Measurements from ENCODE around the gene ABTB1.
A peak's percentile ranks its signal among the peaks of the same experiment; 100 is the strongest.
"Not testable (repeated sequence)": the region's sequence is repeated elsewhere in the genome, so short reads cannot be mapped to it uniquely, and the experiment has no call there.

ABTB1 gene

DNA sequence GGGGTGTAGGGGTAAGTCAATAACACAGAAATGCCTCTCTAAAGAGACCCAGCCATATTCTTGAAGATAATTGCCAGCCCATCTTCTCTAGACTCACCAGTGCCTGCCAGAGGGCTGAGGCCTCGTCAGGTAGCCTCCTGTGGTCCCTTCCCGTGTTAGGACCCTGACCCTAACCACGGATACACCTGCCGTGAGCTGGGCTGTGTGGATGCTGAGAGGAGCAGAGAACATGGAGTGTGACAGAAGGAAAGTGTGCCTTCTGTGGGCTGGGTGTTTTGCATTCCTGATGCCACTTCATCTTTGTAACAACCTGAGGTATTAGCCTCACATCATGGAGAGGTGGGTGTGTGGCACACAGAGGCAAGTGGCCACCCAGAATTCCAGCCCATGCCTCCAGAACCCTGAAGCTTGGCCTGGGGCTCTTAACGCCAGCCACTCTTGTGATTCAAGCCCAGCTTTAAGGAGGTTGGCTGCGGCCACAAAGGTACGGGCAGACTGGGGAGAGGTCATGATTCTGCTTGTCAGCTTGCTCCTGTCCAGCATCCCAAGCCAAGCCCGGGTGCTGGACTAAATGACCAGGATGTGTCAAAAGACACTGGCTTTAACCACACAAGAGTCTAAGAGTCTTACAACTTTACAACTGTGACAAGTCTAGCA is 21.1 kb upstream of the ABTB1 start:
- H3K36me3 ChIP-seq (ENCODE audit: control insufficient read depth, insufficient read depth, low read length): no peaks in the 10 kb centered on the region
- no peaks in the 10 kb centered on the region for H3K9me3 ChIP-seq (ENCODE audit: control insufficient read depth, insufficient read depth, low read depth, low read length)
- no peak overlapping the region for H3K9ac ChIP-seq (ENCODE audit: low read length)

DNA sequence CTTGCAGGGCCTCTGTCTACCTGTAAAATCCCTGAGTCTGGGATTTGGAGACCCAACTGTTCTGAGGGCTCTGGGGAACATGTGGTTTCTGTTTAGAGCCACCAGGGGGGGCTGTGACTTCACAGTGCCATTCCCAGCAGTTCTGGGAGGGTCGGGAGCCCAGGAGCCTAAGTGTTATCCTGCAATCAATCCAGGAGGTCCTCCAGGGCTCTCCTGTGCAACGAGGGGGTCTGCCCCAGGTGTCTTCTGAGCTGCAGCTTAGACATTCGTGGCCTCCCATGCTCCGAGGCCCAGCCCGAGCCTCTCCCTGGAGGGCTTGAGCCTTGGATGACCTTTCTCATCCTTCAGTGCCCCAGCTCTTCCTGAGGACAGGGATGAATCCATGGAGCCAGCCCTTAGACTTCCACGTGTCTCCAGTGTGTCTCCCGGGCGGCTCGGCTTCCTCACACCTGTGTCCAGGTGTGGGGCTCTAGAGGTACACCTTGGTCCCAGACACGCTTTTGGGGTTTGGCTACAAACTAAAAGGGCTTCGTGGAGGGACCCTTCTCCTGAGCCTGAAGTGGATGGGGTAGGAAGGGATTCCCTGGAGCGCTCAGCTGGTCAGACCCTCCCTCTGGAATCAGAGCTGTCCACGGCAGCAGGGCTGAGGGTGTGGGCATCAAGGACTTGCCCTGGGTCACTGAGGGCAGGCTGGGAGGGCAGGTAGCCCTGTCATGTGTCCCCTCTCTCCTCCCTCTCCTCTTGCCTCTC is 20.3 kb upstream of the ABTB1 start:
- no peaks in the 10 kb centered on the region for H3K9me3 ChIP-seq (ENCODE audit: control insufficient read depth, insufficient read depth, low read depth, low read length)
- no peaks in the 10 kb centered on the region for H3K36me3 ChIP-seq (ENCODE audit: control insufficient read depth, insufficient read depth, low read length)
- no peaks in the 10 kb centered on the region; the same call in 1 of the 2 replicates for H3K4me1 ChIP-seq (ENCODE audit: control insufficient read depth, insufficient read depth, low read length)
- H3K27ac ChIP-seq (ENCODE audit: low read depth, low read length): no peak overlapping the region
- no peaks in the 10 kb centered on the region for H3K27me3 ChIP-seq (ENCODE audit: control insufficient read depth, insufficient read depth, low read length)
- no peak overlapping the region for H3K9ac ChIP-seq (ENCODE audit: low read length)
- no peak overlapping the region for H3K4me3 ChIP-seq (ENCODE audit: low read depth, low read length)

More for the DNA sequence above, 21.1 kb upstream of the ABTB1 start:
- Histone ChIP-seq H3K27ac (ENCODE audit: low read depth, low read length) (no peak overlapping the region), H3K4me1 (ENCODE audit: control insufficient read depth, insufficient read depth, low read length) (no peaks in the 10 kb centered on the region; the same call in 1 of the 2 replicates), H3K27me3 (ENCODE audit: control insufficient read depth, insufficient read depth, low read length) (no peaks in the 10 kb centered on the region), H3K4me3 (ENCODE audit: low read depth, low read length) (no peak overlapping the region)

DNA sequence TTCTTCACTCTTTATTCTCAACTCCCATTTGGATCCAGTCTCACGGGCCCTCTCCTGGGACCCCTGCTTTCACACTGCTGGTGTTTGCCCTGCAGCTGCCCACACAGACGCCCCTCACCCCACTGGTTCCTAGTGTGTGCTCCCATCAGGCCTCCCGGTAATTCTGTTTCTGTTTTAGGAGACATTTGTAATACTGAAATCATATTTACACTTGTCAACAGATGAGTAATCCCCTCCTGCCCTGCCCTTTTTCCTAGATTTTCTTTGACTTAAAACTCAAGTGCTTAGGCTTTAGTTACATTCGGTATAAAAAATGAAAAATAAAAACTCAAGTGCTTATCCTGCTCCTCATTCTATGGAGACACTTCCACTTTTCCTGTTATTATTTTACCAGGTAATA is 18.4 kb upstream of the ABTB1 start:
- H3K9me3 ChIP-seq (ENCODE audit: control insufficient read depth, insufficient read depth, low read depth, low read length): no peaks in the 10 kb centered on the region
- H3K27ac ChIP-seq (ENCODE audit: low read depth, low read length): no peak overlapping the region
- no peak overlapping the region for H3K4me3 ChIP-seq (ENCODE audit: low read depth, low read length)
- no peaks in the 10 kb centered on the region; the same call in 1 of the 2 replicates for H3K4me1 ChIP-seq (ENCODE audit: control insufficient read depth, insufficient read depth, low read length)
- no peaks in the 10 kb centered on the region for H3K36me3 ChIP-seq (ENCODE audit: control insufficient read depth, insufficient read depth, low read length)
- no peak overlapping the region for H3K9ac ChIP-seq (ENCODE audit: low read length)
- no peaks in the 10 kb centered on the region for H3K27me3 ChIP-seq (ENCODE audit: control insufficient read depth, insufficient read depth, low read length)

DNA sequence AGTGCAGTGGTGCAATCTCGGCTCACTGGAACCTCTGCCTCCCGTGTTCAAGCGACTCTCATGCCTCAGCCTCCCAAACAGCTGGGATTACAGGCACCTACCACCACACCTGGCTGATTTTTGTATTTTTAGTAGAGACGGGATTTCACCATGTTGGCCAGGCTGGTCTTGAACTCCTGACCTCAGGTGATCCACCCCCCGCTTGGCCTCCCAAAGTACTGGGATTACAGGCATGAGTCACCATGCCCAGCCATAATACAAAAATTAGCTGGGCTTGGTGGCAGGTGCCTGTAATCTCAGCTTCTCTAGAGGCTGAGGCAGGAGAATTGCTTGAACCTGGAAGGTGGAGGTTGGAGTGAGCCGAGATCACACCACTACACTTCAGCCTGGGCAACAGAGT is 17.8 kb upstream of the ABTB1 start:
- H3K4me1 ChIP-seq (ENCODE audit: control insufficient read depth, insufficient read depth, low read length); H3K4me3 ChIP-seq (ENCODE audit: low read depth, low read length); H3K27ac ChIP-seq (ENCODE audit: low read depth, low read length); H3K9me3 ChIP-seq (ENCODE audit: control insufficient read depth, insufficient read depth, low read depth, low read length); H3K9ac ChIP-seq (ENCODE audit: low read length); H3K36me3 ChIP-seq (ENCODE audit: control insufficient read depth, insufficient read depth, low read length); H3K27me3 ChIP-seq (ENCODE audit: control insufficient read depth, insufficient read depth, low read length): not testable (repeated sequence)

DNA sequence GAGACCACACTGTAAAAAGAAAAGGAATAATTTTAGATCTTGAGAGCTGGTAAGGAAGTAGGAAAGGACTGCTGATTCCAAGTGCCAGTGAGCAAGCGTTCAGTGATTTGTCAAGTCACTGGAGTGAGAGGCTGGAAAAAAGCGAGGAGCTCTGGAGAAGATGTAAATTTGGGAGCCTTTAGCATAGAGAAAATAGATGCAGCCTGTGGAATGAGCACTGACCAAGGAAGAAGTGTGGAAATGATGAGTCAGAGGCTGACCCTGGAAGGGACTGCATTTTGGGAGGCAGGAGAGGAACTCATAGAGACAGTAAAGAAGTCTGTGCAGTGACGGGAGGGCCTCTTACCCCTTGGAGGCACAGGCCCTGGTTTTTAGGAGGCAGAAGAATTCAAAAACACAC is 17.1 kb upstream of the ABTB1 start:
- Histone ChIP-seq H3K4me1 (ENCODE audit: control insufficient read depth, insufficient read depth, low read length) (no peaks in the 10 kb centered on the region; the same call in 1 of the 2 replicates), H3K9ac (ENCODE audit: low read length) (peak overlapping the region; percentile 34), H3K27ac (ENCODE audit: low read depth, low read length) (no peak overlapping the region)

DNA sequence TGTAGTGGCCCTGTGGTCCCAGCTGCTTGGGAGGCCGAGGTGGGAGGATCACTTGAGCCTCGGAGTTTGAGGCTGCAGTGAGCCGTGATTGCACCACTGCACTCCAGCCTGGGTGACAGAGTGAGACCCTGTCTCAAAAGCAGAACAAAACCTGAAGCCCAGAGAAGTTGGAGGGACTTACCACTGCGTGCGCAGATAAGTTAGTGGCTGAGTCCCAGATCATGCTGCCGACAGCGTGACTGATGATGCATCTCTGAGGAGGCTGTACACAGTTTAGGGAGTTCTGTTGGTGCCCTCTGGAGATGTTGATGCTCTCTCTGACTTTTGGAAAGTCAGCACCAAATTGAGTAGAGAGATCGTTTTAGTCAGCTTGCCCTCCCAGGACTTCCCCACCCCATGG is 15.8 kb upstream of the ABTB1 start:
- H3K27me3 ChIP-seq (ENCODE audit: control insufficient read depth, insufficient read depth, low read length): no peaks in the 10 kb centered on the region
- H3K4me1 ChIP-seq (ENCODE audit: control insufficient read depth, insufficient read depth, low read length): no peaks in the 10 kb centered on the region; the same call in 1 of the 2 replicates
- H3K9ac ChIP-seq (ENCODE audit: low read length): no peak overlapping the region
- H3K4me3 ChIP-seq (ENCODE audit: low read depth, low read length): no peak overlapping the region
- no peaks in the 10 kb centered on the region for H3K9me3 ChIP-seq (ENCODE audit: control insufficient read depth, insufficient read depth, low read depth, low read length)
- no peak overlapping the region for H3K27ac ChIP-seq (ENCODE audit: low read depth, low read length)
- H3K36me3 ChIP-seq (ENCODE audit: control insufficient read depth, insufficient read depth, low read length): peaks cover 9% of the 10 kb centered on the region; the same call in 1 of the 2 replicates

More for the DNA sequence above, 17.1 kb upstream of the ABTB1 start:
- H3K4me3 ChIP-seq (ENCODE audit: low read depth, low read length): no peak overlapping the region
- no peaks in the 10 kb centered on the region for H3K27me3 ChIP-seq (ENCODE audit: control insufficient read depth, insufficient read depth, low read length)
- H3K9me3 ChIP-seq (ENCODE audit: control insufficient read depth, insufficient read depth, low read depth, low read length): no peaks in the 10 kb centered on the region
- H3K36me3 ChIP-seq (ENCODE audit: control insufficient read depth, insufficient read depth, low read length): peaks cover 2% of the 10 kb centered on the region; the same call in 1 of the 2 replicates

DNA sequence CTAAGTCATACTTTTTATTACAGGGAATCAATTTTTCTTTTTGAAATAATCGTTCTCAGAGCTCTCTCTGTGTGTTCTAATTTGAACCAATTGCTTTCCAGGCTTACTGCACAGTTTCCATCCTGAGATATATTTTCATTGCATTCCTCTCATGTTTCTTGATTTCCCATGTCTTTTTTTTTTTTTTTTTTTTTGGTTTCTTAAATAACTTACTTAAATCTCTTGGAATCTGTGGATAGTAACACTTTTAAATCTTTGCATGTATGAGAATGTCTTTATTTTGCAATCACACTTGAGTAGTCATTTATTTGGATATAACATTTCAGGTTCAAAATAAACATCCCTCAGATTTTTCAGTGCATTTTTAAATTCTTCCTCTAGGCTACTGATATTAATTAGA is 14.5 kb upstream of the ABTB1 start:
- Histone ChIP-seq H3K9ac (ENCODE audit: low read length) (no peak overlapping the region), H3K9me3 (ENCODE audit: control insufficient read depth, insufficient read depth, low read depth, low read length) (no peaks in the 10 kb centered on the region), H3K4me1 (ENCODE audit: control insufficient read depth, insufficient read depth, low read length) (no peaks in the 10 kb centered on the region), H3K27ac (ENCODE audit: low read depth, low read length) (no peak overlapping the region), H3K4me3 (ENCODE audit: low read depth, low read length) (no peak overlapping the region), H3K27me3 (ENCODE audit: control insufficient read depth, insufficient read depth, low read length) (no peaks in the 10 kb centered on the region), H3K36me3 (ENCODE audit: control insufficient read depth, insufficient read depth, low read length) (peaks cover 9% of the 10 kb centered on the region; the same call in 1 of the 2 replicates)

DNA sequence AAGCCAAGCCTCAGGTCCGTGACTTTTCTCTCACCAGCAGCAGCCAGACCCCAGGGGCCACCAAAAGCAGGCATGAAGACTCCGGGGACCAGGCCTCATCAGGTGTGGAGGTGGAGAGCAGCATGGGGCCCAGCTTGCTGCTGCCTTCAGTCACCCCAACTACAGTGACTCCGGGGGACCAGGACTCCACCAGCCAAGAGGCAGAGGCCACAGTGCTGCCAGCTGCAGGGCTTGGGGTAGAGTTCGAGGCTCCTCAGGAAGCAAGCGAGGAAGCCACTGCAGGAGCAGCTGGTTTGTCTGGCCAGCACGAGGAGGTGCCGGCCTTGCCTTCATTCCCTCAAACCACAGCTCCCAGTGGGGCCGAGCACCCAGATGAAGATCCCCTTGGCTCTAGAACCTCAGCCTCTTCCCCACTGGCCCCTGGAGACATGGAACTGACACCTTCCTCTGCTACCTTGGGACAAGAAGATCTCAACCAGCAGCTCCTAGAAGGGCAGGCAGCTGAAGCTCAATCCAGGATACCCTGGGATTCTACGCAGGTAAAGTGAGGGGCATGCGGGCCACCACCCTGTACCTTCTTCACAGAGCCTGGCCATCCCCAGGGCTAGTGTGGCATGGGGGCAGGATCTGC is 12.0 kb upstream of the ABTB1 start:
- Histone ChIP-seq H3K4me3 (ENCODE audit: low read depth, low read length) (no peak overlapping the region), H3K9me3 (ENCODE audit: control insufficient read depth, insufficient read depth, low read depth, low read length) (no peaks in the 10 kb centered on the region), H3K9ac (ENCODE audit: low read length) (no peak overlapping the region), H3K27me3 (ENCODE audit: control insufficient read depth, insufficient read depth, low read length) (no peaks in the 10 kb centered on the region), H3K4me1 (ENCODE audit: control insufficient read depth, insufficient read depth, low read length) (no peaks in the 10 kb centered on the region), H3K36me3 (ENCODE audit: control insufficient read depth, insufficient read depth, low read length) (peaks cover 9% of the 10 kb centered on the region; the same call in 1 of the 2 replicates), H3K27ac (ENCODE audit: low read depth, low read length) (no peak overlapping the region)

DNA sequence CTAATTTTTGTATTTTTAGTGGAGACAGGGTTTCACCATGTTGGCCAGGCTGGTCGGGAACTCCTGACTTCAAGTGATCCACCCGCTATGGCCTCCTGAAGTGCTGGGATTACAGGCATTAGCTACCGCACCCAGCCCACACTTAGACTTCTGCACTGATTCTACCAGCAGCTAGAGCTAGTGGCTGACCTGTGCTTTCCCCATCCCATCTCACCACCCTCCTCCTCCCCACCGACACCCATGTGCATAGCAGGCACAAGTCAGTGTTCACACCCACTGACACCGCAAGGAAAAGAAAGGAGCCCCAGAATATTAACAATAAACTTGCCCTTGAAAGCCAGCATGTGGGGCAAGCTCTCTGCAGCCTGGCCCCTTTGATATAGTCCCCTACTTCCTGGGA is 11.2 kb upstream of the ABTB1 start:
- H3K4me3 ChIP-seq (ENCODE audit: low read depth, low read length): no peak overlapping the region
- H3K27me3 ChIP-seq (ENCODE audit: control insufficient read depth, insufficient read depth, low read length): no peaks in the 10 kb centered on the region
- H3K4me1 ChIP-seq (ENCODE audit: control insufficient read depth, insufficient read depth, low read length): no peaks in the 10 kb centered on the region
- H3K36me3 ChIP-seq (ENCODE audit: control insufficient read depth, insufficient read depth, low read length): peaks cover 9% of the 10 kb centered on the region; the same call in 1 of the 2 replicates
- no peaks in the 10 kb centered on the region for H3K9me3 ChIP-seq (ENCODE audit: control insufficient read depth, insufficient read depth, low read depth, low read length)
- H3K27ac ChIP-seq (ENCODE audit: low read depth, low read length): no peak overlapping the region
- H3K9ac ChIP-seq (ENCODE audit: low read length): no peak overlapping the region

DNA sequence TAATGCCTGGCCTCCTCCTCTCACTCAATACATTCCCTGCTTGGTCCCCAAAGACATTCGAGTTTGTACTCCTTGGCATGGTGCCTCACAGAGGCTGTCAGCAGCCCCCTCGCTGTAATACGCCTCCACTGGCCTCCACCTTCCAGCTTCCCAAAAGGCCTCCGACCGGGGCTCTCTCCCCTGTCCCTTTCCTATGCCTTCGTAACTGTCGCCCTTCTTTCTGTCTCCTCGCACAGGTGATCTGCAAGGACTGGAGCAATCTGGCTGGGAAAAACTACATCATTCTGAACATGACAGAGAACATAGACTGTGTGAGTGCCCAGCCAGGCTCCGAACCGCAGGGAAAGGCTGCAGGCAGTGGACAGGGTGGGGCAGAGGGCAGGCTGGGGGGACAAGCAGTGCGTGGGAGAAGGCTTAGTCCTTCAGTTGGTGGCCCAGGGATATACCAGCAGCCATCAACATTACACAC is 10.7 kb upstream of the ABTB1 start:
- Histone ChIP-seq H3K27me3 (ENCODE audit: control insufficient read depth, insufficient read depth, low read length) (no peaks in the 10 kb centered on the region), H3K36me3 (ENCODE audit: control insufficient read depth, insufficient read depth, low read length) (peaks cover 9% of the 10 kb centered on the region; the same call in 1 of the 2 replicates), H3K9me3 (ENCODE audit: control insufficient read depth, insufficient read depth, low read depth, low read length) (no peaks in the 10 kb centered on the region), H3K4me3 (ENCODE audit: low read depth, low read length) (no peak overlapping the region), H3K9ac (ENCODE audit: low read length) (no peak overlapping the region), H3K4me1 (ENCODE audit: control insufficient read depth, insufficient read depth, low read length) (no peaks in the 10 kb centered on the region), H3K27ac (ENCODE audit: low read depth, low read length) (no peak overlapping the region)

DNA sequence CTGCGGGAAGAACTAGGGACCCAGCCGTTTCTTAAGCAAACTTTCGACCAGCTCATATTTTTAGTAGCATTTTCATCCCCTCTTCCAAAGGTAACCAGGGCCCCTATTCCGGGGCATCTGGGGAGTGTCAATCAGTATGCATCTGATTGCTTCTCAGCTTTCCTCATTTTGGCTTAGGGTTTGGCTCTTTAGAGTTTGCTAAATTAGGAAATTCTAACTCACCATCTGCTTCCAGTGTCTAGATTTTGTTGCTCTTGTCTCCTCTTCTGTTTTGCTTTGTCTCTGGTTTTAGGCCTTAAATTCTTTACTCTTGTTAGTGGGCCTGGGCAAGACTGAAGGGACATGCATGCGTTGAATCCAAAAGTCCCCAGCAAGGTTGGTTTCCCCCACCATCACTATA is 9.6 kb upstream of the ABTB1 start:
- no peaks in the 10 kb centered on the region for H3K27me3 ChIP-seq (ENCODE audit: control insufficient read depth, insufficient read depth, low read length)
- H3K4me3 ChIP-seq (ENCODE audit: low read depth, low read length): no peak overlapping the region
- no peak overlapping the region for H3K27ac ChIP-seq (ENCODE audit: low read depth, low read length)

More for the DNA sequence above, 9.6 kb upstream of the ABTB1 start:
- Histone ChIP-seq H3K9me3 (ENCODE audit: control insufficient read depth, insufficient read depth, low read depth, low read length) (no peaks in the 10 kb centered on the region), H3K36me3 (ENCODE audit: control insufficient read depth, insufficient read depth, low read length) (peaks cover 9% of the 10 kb centered on the region; the same call in 1 of the 2 replicates), H3K4me1 (ENCODE audit: control insufficient read depth, insufficient read depth, low read length) (no peaks in the 10 kb centered on the region), H3K9ac (ENCODE audit: low read length) (no peak overlapping the region)

Data from HUES6 (cell line).